Measurements from ENCODE around the gene GLRX.

GLRX gene

DNA sequence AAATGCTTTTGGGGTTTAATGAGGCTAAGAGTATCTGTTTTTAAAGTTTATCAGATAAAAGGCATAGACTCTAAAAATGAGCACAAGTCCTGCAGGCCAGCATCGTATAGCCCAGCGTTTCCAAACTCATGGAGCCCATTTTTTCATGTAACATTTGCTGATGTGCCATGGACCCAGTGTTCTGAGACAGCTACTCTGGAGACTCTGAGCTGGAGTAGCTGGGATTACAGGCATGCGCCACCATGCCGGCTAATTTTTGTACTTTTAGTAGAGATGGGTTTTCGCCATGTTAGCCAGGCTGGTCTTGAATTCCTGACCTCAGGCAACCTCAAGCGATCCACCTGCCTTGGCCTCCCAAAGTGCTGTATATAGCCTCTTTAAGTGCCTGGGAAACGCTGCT, 15.8 kb downstream of the GLRX start:
- no peak for DNase-seq

DNA sequence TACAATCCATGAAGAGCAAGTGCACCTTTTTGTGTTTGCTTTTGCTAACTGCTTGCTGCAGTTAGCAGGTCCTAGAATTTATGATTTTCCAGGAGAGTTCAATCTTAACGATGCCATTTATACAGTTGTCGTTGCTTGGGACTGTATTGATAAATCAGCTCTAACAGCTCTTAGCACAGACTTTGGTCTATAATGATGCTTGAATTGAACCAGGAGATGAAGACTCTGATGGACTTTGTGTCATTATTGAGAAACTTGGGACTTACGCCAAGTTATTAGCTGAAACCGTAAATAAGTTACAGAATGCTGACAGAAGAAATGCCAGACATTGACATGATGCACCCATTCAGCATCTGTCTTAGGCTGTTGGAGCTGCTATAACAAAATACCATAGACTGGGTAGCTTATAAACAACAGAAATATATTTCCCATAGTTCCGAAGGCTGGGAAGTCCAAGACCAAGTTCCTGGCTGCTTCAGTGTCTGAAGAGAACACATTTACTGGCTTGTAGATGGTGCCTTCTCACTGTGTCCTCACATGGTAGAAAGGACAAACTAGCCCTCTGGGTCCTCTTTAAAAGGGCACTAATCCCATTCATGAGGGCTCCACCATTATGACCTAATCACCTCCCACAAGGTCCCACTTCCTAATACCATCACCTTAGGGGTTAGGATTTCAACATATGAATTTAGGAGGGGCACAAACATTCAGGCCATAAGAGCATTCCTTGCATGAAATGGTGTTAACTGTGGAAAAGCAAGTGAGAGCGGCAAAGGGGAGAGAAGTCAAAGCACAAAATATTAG, 17.6 kb downstream of the GLRX start:
- DNase-seq, result no peak

DNA sequence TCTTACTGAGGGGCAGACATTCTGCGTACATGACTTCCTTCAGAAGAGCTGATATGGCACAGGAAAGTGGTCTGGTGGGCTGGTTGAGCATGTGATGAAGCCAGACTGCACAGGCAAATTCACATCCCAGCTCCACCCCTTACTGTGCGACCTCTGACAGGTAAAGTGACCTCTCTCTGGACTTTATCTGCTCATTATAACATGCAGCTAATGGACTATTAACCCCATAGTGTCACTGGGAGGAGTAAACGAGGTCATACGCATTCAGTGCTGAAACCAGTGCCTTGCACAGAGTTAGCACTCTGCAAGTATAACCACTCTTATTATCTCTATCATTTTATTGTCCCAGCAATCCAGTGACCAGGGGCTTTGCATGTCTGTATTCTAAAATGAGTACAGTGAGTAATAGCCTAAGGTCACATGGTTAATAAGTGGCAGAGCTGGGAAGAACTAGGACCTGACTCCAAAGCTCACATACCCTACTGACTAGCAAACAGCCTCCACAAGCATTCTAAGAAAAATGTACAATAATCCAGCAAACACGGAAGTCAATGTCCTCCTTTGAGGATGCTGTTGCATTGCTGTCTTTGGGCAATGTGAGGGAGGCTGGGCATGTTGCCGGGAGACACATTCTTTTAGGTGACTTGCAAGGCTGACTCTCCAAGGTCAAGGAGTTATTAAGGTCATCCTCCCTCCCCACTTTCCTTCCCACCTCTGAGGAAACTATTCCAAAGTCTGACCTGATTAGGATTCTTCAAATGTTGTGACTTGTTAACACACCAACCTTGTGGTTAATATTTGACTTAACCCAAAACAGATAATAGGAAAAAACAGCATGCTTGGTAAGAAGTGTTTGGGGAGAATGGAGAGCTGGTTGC, 19.0 kb downstream of the GLRX start:
- DNase-seq, result no peak

DNA sequence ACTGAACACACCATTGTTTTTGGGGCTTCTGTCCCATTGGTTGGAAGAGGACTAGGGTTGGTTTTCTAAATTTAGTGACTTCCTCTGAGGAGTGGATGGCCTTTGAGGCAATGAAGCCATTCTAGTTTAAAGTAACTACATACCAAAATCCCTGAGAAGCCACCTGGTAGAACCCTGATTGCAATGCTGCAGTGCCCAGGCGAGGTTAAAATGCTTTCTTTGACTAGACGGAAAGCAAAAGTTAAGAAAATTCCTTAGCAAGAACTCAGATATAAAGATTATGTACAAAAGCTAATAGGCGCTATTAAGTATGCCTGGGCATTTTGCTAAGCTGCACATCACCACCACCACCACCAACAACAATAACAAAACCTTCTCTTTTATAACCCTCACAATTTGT, 20.6 kb downstream of the GLRX start:
- DNase-seq, result no peak

DNA sequence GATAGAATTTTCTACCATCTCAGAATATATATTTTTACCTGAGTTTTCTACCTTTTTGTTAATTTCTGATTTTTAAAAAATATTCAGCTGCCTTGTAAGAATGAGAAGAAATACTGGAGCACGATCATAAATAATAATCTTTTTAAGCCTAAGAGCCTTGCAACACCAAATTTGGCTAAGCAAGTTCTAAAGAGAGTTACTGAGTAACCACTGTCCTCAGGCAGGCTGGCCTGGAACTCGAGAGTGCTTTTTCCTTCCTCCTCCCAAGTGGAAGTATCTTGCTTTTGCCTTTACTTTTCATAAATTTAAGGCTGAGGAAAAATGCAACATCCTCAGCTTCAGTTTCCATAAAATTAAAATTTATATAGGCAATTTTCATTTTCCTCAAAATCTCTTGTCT, 21.0 kb downstream of the GLRX start:
- no peak for DNase-seq

DNA sequence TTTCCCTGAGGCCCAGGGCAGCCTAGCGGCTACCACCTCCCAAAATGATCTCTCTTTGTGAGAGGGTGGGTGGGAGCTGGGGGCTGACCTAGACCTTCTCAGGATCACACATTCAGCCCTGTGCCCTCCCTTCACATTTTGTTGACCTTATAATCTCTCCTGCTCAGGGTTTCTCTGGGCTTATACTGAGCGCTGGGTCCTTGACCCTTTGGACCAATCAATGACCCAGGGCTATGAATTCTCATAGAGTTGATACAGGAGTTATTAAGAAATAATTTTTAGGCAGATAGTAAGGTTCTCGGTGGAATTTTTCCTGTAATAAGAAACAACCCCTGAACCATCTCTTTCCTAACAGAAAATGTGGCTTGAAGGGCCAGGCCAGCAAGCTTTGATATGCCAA, 22.0 kb downstream of the GLRX start:
- no peak for DNase-seq

DNA sequence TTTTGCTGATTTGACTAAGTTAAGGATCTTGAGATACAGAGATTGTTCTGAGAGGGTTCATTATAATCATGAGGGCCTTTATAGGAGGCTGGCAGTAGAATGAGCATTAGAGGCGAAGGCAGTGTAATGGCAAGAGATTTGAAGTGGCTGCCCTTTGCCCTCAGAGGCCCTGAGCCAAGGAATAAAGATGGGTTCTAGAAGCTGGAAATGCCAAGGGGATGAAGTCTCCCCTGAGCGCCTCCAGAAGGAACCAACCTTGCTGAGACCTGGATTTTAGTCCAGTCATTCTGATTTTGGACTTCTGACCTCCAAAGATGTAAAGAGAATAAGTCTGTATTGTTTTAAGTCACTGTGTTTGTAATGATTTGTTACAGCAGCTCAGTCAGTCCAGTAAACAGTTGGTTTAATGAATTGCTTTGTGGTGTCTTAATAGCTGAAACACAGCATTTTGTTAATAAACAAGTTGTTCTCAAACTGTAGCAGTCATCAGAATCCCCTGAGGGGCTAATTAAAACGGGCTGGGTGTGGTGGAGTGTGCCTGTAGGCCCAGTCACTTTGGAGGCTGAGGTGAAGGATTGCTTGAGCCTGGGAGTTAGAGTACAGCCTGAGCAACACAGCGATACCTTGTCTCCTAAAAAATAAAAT, 23.2 kb downstream of the GLRX start:
- no peak for DNase-seq

DNA sequence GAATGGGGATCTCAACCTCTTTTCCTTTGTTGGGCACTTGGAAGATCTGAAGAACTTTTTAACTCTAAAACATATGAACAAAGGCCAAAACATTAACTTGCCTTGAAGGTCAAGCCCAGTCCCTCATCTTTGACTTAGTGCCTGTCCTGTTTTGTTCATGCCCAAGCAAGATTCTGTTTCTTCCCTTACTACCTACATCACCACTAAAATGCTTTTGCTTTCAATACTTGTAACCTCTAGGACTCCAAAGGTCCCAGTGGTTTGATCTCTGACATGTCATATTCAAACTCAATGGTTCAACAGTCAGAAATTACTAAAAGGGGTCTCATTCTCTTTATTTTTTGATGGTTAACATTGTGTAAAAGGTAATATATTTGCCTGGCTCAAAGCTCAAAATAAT, 24.0 kb downstream of the GLRX start:
- no peak for DNase-seq

DNA sequence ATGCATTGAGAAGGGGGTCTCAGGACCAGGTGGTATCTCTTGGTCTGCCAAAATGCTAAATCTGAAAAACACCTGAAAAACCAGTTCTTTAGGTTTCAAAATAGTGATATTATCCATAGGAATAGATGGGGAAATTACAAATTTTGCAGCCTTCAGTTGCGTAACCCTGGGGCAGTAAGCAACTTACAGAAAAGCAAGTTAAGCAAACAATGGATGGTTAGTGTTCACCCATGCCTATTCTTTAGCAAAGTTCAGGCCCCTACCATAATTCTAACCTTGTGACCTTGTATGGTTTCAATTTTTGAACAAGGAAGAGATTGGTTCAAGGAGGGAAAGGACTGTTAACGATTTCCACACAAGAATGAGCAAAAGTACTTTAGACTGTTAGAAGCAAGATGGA, 24.5 kb downstream of the GLRX start:
- DNase-seq, result no peak

DNA sequence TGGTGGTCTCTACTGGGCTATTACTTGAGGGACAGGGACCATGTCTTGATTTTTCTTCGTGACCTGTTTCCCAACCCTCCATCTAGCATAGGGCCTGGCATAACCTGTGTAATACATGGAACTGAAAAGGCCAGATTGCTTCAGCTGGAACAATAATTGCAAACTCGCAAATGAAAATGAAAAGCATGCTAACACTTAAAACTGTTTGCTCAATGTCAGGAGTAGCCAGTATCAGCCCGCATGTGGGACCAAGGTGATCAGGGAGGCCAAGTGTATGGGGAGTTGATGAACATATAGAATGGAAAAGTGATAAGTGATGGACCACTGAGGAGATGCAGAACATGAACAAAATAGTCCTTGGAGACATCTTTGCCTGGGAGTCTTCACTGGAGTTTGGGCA, 25.2 kb downstream of the GLRX start:
- no peak for DNase-seq

DNA sequence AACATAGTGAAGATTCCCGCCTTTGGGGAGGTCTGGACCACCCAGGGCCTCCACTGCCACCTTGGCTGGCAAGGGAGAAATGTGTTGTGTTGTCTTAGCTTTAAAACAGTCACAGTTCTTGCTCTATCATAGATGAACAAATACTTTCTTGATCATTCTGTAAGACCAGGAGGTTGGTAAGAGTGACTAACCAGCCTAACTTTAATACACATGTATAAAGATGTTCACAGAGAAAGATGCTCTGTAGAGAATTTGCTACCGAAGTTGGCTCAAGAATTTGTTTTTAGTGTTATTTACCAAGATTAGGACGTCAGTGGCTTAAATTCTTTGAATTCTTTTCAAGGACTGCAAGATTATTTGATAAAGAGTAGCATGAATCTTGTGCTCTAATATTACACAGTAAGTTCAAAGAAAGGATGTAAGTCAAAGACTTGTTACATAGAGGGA, 28.4 kb downstream of the GLRX start:
- DNase-seq, result no peak

DNA sequence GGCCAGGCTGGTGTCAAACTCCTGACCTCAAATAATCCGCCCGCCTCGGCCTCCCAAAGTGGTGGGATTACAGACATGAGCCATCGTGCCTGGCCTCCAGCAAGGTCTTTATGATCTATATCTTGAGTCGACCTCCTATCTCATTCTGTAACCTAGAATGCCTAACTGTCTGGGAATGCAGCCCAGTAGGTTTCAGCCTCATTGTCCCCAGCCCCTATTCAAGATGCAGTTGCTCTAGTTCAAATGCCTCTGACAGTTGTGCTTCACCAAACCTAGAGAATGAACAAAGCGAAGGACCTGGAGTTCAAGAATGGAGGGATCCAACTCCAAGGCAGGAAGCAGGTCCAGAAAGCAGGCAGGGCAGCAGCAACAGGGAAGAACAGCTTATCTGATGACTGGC, 30.8 kb downstream of the GLRX start:
- DNase-seq, result no peak

DNA sequence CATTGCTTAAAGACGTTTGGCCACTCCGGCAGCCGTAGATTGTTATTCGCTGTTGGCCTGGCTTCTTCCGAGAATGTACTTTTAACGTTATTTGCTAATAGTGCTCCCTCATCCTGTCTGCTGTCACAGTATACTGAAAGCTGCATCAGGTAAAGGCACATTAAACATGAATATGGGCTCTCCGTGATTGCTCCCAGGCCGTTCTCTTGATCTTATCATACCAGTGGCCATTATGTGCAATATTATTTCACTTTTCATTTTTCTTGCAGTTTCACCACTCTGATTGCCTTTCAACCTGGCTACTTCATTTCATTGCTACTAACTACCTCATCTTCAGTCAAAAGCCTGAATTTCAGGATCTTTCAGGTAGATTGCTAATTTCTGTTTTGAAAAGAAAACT, 34.0 kb downstream of the GLRX start:
- no peak for DNase-seq

DNA sequence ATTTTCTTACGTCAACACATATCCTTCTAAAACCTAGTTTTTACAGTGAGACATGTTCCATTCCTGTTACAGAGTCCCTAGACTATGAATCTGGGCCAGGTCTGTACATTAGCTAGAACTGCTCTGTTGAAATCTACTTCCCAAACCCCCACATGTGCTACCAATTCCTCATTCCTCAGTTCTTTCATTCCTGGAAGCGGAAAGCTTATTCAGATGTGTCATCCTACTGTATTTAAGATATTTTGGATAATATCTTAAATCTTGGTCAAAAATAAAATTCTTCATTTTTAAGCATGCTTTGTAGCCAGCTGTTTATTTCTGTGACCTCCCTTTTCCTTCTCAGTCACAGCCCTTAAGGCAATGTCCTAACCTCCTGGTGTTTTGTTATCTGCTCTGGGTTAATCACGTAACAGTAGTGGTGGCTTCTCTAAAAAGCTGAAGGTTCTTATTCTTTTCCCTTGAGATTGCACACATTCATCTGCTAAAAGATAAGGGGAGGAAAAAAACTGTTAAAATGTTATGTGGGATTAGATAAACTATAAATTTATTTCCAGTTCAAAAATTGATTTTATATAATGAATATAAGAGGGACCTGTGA, 35.6 kb downstream of the GLRX start:
- no peak for DNase-seq

DNA sequence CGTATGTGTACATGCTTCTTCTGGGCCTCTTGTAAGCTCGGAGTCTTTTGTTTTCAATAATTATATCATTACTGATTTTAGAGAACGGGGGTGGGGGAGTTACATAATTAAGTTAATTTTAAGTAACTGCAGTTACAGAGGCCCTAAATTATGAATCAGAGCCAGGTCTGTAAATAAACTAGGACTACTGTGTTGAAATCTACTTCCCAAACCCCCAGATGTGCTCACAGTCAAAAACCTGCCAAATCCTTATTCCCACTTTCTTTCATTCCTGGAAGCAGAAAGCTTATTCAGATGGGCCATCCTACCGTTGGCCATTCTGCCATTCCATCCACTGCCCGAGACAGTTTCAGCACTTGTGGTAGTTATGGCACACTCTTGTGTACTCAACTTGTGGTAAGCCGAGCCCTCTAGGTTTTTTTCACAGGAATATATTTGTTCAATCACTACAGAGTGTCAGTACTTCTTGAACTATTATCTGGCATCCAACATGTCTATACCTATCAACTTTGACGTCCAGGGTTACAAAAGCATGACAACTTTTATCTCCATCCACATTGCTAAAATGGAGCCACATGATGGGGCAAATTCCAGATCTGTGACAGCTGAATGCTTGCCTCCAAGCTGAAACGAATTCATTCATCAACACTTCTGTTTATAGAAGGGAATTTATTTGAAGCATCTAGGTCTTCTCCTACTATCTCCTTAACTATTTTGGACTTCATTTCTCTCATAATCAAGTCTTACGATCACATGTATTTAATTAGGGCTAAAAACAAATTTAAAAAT, 37.8 kb downstream of the GLRX start:
- DNase-seq, result no peak

DNA sequence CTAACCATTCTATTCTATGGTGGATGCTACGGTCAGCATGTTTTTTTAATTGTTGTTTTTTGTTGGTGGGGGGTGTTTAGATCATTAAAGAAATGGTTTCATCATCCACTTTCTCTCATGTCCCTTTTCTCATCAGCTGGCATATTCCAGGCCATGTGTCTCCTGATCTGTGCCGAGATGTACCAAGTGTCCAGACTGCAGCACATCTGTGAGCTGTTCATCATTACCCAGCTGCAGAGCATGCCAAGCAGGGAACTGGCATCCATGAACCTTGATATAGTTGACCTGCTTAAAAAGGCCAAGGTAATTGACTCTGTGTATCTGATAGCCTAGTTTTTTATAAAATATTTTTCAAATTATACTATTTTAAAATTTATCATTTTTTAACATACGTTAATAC, 38.9 kb downstream of the GLRX start:
- DNase-seq, result no peak

DNA sequence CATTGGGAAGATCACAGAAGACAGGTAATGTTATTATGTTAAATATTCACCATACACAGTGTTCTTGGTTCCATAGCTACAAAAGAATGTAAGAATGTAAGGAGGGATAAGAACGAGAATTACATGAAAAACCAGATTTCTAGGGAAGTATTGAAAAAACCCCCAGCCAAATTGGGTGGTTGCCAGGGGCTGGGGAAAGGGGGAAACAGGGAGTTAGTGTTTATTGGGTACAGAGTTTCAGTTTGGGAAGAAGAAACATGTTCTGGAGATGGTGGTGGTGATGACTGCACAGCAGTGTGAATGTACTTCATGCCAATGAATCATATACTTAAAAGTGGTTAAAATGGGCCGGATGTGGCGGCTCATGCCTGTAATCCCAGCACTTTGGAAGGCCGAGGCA, 40.3 kb downstream of the GLRX start:
- no peak for DNase-seq

DNA sequence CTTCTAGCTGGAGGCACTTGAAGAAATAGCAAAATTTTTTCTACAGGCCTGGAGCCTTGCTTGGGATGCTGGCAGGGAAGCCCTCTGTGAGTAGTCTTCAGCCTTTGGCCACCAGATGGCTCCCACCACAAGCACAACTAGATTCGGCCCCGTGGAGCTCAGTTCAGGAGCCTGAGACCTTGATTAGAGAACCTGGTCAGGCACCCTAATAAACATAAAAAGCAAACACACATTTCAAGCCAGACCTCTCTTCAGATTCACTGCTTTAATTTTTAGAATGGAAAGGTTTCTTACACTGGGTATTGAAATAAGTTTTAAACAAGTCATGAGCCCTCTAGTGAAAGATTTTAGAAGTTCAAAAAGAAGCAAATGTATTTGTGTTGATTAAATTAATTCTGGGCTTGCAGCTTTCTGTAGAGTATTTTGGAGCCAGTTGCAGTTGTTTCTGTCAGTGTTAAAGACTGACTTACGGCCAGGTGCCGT, 41.4 kb downstream of the GLRX start:
- peak; percentile 69 for DNase-seq

DNA sequence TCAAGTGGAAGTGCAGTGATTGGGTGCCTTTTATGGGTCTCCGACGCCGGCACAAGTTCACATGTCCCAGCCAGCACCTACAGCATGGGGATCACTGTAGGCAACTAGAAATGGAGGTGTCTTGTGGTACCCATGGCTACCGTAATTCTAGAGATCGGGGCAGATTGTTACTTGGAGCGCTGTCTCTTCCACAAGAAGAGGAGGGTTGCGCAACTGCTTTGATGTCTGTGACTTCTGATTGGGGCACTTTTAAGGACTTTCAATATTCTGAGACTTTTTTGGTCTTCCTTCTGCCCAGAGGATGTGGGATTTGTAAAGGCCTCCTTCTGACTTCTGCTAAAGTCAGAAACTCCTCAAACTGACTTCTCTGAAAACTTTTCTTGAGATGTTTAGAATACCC, 41.9 kb downstream of the GLRX start:
- no peak for DNase-seq

DNA sequence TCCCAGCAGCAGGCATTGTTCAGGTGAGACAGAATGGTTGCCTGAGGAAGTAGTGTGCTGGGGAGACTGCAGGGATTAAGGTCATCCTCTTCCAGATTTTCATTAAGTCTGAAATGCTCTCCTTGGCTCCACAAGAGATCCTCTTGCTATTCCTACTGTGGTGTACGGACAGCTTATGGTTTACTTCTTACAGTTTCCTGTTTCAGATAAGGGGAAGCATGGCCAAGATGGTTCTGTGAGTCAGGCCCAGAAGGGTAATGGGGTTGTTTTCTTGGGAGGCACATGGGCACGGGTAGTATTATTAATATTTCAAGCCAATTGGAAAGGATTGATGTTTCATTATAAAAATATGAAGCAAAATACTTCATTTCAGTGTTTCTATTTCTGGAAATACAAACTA, 42.9 kb downstream of the GLRX start:
- DNase-seq, result no peak

DNA sequence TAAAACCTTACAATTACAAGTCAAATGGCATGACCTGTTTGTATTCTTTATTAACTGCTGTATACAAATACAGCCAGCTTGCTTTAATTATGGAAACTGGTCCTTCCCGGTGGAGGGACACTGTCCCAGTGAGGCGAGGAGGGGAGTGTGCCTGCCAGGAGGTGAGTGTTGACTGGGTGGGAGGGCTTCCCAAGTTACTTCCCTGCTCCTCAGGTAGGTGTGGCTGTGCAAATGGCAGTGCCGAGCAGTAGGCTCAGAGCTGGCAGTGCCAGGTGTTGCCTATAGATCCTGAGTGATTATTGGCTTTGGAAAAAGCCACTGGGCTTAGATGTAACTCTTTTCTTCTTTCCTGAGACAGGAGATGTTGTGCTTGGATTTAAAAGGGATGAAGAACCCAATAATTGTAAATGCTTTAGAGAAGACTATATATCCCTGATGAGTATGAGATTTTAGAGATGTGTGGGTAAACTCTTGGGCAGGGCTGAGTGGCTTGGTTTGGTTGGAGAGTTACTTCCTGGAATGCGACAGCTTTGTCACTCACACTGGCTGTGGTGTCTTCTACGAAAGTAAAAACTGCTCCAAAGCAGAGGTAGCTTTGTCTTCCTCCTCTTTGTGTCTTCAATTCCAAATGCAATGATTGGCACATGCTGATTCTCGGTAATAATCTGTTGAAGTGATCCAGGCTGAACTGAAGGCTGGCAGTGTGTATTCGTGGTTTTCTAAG, 43.7 kb downstream of the GLRX start:
- no peak for DNase-seq

DNA sequence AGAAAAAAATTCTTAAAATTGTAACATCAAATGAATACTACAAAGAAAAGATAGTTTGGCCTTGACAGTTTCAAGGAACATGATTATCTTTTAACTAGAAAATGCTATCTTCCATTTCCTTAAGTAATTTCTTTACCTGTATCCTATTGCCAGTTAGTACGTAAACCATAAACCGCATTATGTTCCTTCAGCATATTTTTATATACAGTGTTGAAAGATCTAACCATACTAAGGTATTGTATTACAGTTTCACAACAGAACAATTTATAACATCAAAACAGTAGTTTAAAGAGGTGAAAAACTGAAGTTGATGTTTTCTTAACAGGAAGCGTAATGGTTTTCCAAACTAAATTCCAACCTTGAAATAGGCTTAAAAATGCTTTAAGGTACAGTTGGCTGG, 45.1 kb downstream of the GLRX start:
- no peak for DNase-seq

All from activated gamma-delta T cell treated with Interleukin-2 at 50 U/mL for 16 hours (primary cell).